HG02623 (cell line): ENCODE measurements around the gene STMP1.
"Not testable (repeated sequence)": the region's sequence is repeated elsewhere in the genome, so short reads cannot be mapped to it uniquely, and the experiment has no call there.

Source experiments
- ATAC-seq: cut with Tn5 transposase; IDR thresholded peaks from one replicate; pipeline ENCODE4 v1.9.1; 2021; ENCODE audit warnings: moderate library complexity; ENCODE audit not compliant: unreplicated experiment

The STMP1 gene

GRCh38 chr7:135664046-135664589 lies 1.8 kb downstream of the STMP1 start:
- ATAC-seq = no peak

GRCh38 chr7:135665042-135665441 lies 2.7 kb downstream of the STMP1 start:
- no peak for ATAC-seq

GRCh38 chr7:135666156-135666555 lies 3.8 kb downstream of the STMP1 start:
- ATAC-seq = no peak

GRCh38 chr7:135666846-135667245 lies 4.5 kb downstream of the STMP1 start:
- no peak for ATAC-seq

GRCh38 chr7:135667626-135668025 lies 5.3 kb downstream of the STMP1 start:
- not testable (repeated sequence) for ATAC-seq

GRCh38 chr7:135668852-135669395 lies 6.6 kb downstream of the STMP1 start:
- ATAC-seq = not testable (repeated sequence)

- no peak for ATAC-seq
Observed at GRCh38 chr7:135669774-135670173, 7.5 kb downstream of the STMP1 start.

GRCh38 chr7:135670179-135670578 lies 7.9 kb downstream of the STMP1 start:
- ATAC-seq = no peak

- ATAC-seq = peak; percentile 81
Observed at GRCh38 chr7:135672560-135673359, 10.4 kb downstream of the STMP1 start.

- ATAC-seq = no peak
Observed at GRCh38 chr7:135673360-135673706, 11.0 kb downstream of the STMP1 start.

GRCh38 chr7:135678612-135679575 lies 16.6 kb downstream of the STMP1 start:
- ATAC-seq = no peak

GRCh38 chr7:135681762-135682161 lies 19.4 kb downstream of the STMP1 start:
- ATAC-seq = no peak

- no peak for ATAC-seq
Observed at GRCh38 chr7:135682191-135682590, 19.9 kb downstream of the STMP1 start.

GRCh38 chr7:135683609-135684008 lies 21.3 kb downstream of the STMP1 start:
- ATAC-seq = no peak

- ATAC-seq = no peak
Observed at GRCh38 chr7:135684136-135684535, 21.8 kb downstream of the STMP1 start.

- no peak for ATAC-seq
Observed at GRCh38 chr7:135684699-135685098, 22.4 kb downstream of the STMP1 start.

GRCh38 chr7:135685306-135686084 lies 23.2 kb downstream of the STMP1 start:
- ATAC-seq = no peak

GRCh38 chr7:135687466-135687865 lies 25.2 kb downstream of the STMP1 start:
- ATAC-seq = no peak

GRCh38 chr7:135690566-135690965 lies 28.3 kb downstream of the STMP1 start:
- ATAC-seq = no peak

GRCh38 chr7:135692055-135692454 lies 29.7 kb downstream of the STMP1 start:
- no peak for ATAC-seq

GRCh38 chr7:135692606-135693005 lies 30.3 kb downstream of the STMP1 start:
- not testable (repeated sequence) for ATAC-seq
